Hepatocyte (in vitro differentiated cells): Measurements from ENCODE around the gene SATB2. TPM values are rescaled to one million over a fixed set of nuclear protein-coding genes. Genes with fewer than 3 reads are reported as not detected.

Experiments used
- DNase-seq: peaks from one replicate; pipeline ENCODE4 v3.0.0-alpha.2; 2016; ENCODE audit warnings: low spot score
- H2AFZ ChIP-seq: fragments of 200-600 bp; sonication (generic); 2 replicates; pipeline ENCODE4 v1.6.0; 2016; ENCODE audit warnings: antibody characterized with exemption, mild to moderate bottlenecking
- H3K27ac ChIP-seq: fragments of 200-600 bp; sonication (generic); 2 replicates; pipeline ENCODE4 v1.5.1; 2016; ENCODE audit warnings: mild to moderate bottlenecking
- H3K27me3 ChIP-seq: fragments of 200-600 bp; sonication (generic); 2 replicates; pipeline ENCODE4 v1.6.1; 2016
- H3K36me3 ChIP-seq: fragments of 200-600 bp; sonication (generic); replicated peaks from 2 replicates; pipeline ENCODE4 v1.5.1; 2016; ENCODE audit warnings: low read depth; ENCODE audit not compliant: insufficient read depth
- H3K4me1 ChIP-seq: fragments of 200-600 bp; sonication (generic); 2 replicates; pipeline ENCODE4 v1.5.1; 2016; ENCODE audit warnings: mild to moderate bottlenecking, moderate library complexity; ENCODE audit not compliant: insufficient read depth
- H3K4me2 ChIP-seq: fragments of 200-600 bp; sonication (generic); 2 replicates; pipeline ENCODE4 v1.6.0; 2016
- H3K4me3 ChIP-seq: fragments of 200-600 bp; sonication (generic); 2 replicates; pipeline ENCODE4 v1.5.1; 2016; ENCODE audit warnings: mild to moderate bottlenecking
- H3K79me2 ChIP-seq: fragments of 200-600 bp; sonication (generic); 2 replicates; pipeline ENCODE4 v1.6.0; 2017; ENCODE audit warnings: mild to moderate bottlenecking
- H3K9me2 ChIP-seq: fragments of 200-600 bp; sonication (generic); replicated peaks from 2 replicates; pipeline ENCODE4 v1.6.0; 2017; ENCODE audit warnings: mild to moderate bottlenecking; ENCODE audit not compliant: insufficient read depth
- H3K9me3 ChIP-seq: fragments of 200-600 bp; sonication (generic); 2 replicates; pipeline ENCODE4 v1.5.1; 2016; ENCODE audit warnings: low read depth, mild to moderate bottlenecking
- H4K20me1 ChIP-seq: fragments of 200-600 bp; sonication (generic); 2 replicates; pipeline ENCODE4 v1.6.0; 2016; ENCODE audit warnings: mild to moderate bottlenecking; ENCODE audit not compliant: insufficient read depth, poor library complexity, severe bottlenecking
- EZH2 ChIP-seq: fragments of 200-600 bp; sonication (generic); IDR thresholded peaks from 2 replicates; pipeline ENCODE4 v1.6.1; 2016; ENCODE audit warnings: antibody characterized with exemption, mild to moderate bottlenecking, borderline replicate concordance
- EZH2phosphoT487 ChIP-seq: fragments of 200-600 bp; sonication (generic); IDR thresholded peaks from one replicate; pipeline ENCODE4 v1.6.1; 2018; ENCODE audit warnings: antibody characterized with exemption, mild to moderate bottlenecking, low read depth, moderate library complexity; ENCODE audit not compliant: unreplicated experiment, severe bottlenecking
- WGBS: methylation state at CpG from one replicate; pipeline ENCODE4 v1.1.6; 2016; ENCODE audit warnings: low lambda C conversion rate; ENCODE audit errors: missing lambda C conversion rate; 5-methylcytosine and 5-hydroxymethylcytosine counted together
- polyA plus RNA-seq: library from polyadenylated mRNA; unstranded; fragments of >200 nt; fragmentation: Nextera tagmentation; extraction: Ambion mirVana; gene quantifications from 2 replicates; pipeline ENCODE4 v1.2.1, GENCODE V29; 2016
- total RNA-seq: library from RNA; depleted of rRNA; stranded (reverse); fragments of >200 nt; gene quantifications from 2 replicates; pipeline ENCODE4 v1.2.3, GENCODE V29; 2014
- TF ChIP-seq, protein P1 (sequence below): fragments of 200-600 bp; sonication (generic); IDR thresholded peaks from 2 replicates; pipeline ENCODE4 v1.5.1; 2016; ENCODE audit warnings: antibody characterized with exemption, mild to moderate bottlenecking; ENCODE audit not compliant: poor library complexity

SATB2 gene
- total and polyA plus RNA-seq, 2 experiments from 2014 or later: 1.9 to 8.7 TPM

DNA sequence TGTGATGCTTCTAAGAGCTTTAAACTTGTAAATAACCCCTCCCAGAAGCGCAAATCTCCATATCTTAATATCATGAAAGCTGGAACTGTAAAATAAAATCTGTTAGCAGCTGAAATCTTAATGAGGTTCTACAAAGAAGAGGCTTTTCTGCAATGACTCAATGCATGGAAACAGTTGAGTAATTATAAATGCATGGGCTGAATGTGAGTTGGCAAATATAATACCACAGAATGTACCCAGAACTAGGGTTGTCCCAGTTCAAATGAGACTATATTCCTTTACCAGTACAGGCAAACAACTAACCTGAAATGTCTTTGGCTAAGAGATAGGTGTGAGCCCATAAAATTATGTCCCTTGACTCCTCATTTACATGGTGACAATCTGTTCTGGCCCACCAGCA, 52.9 kb downstream of the SATB2 start:
- H3K4me1 ChIP-seq: no peaks in the 10 kb centered on the region
- no peak overlapping the region for H3K27ac ChIP-seq
- 92% methylated on average over 1 of the region's 1 CpG for WGBS
- H3K36me3 ChIP-seq: no peaks in the 10 kb centered on the region
- TF ChIP-seq, protein P1, sequence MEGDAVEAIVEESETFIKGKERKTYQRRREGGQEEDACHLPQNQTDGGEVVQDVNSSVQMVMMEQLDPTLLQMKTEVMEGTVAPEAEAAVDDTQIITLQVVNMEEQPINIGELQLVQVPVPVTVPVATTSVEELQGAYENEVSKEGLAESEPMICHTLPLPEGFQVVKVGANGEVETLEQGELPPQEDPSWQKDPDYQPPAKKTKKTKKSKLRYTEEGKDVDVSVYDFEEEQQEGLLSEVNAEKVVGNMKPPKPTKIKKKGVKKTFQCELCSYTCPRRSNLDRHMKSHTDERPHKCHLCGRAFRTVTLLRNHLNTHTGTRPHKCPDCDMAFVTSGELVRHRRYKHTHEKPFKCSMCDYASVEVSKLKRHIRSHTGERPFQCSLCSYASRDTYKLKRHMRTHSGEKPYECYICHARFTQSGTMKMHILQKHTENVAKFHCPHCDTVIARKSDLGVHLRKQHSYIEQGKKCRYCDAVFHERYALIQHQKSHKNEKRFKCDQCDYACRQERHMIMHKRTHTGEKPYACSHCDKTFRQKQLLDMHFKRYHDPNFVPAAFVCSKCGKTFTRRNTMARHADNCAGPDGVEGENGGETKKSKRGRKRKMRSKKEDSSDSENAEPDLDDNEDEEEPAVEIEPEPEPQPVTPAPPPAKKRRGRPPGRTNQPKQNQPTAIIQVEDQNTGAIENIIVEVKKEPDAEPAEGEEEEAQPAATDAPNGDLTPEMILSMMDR: no peak
- TF ChIP-seq EZH2 (no peak), EZH2phosphoT487 (no peak)
- no peaks in the 10 kb centered on the region for H4K20me1 ChIP-seq
- H3K4me3 ChIP-seq: no peak overlapping the region
- H3K9me3 ChIP-seq: no peaks in the 10 kb centered on the region
- no peak overlapping the region for H3K4me2 ChIP-seq
- H2AFZ ChIP-seq: no peak overlapping the region
- no peaks in the 10 kb centered on the region for H3K9me2 ChIP-seq
- no peaks in the 10 kb centered on the region for H3K27me3 ChIP-seq
- no peaks in the 10 kb centered on the region for H3K79me2 ChIP-seq
- DNase-seq: no peak

DNA sequence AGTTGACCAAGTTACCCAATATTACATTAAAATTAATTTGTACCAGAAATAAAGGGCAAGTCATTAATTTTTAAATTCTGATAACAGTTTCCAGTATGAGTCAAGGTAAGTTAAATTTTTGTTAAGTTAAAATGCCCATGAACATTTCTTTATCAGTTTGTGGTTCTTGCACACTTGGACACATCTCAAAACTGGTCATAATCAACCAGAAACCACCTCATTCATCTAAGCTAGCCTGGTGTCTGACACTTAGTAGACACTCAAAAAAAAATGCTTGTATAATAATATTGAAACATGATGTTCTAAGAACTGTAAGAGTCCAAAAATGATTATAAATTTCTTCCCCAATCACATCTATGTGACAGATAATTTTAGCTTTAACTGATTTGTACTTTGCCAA, 62.4 kb downstream of the SATB2 start:
- no peak overlapping the region for H3K4me3 ChIP-seq
- no peaks in the 10 kb centered on the region for H3K9me3 ChIP-seq
- H3K36me3 ChIP-seq: no peaks in the 10 kb centered on the region
- DNase-seq: no peak
- no peaks in the 10 kb centered on the region for H3K79me2 ChIP-seq
- no peaks in the 10 kb centered on the region for H3K4me1 ChIP-seq
- H3K4me2 ChIP-seq: no peak overlapping the region
- no peaks in the 10 kb centered on the region for H3K27me3 ChIP-seq
- H3K27ac ChIP-seq: no peak overlapping the region
- no peaks in the 10 kb centered on the region for H4K20me1 ChIP-seq
- no peaks in the 10 kb centered on the region for H3K9me2 ChIP-seq
- TF ChIP-seq EZH2: no peak
- TF ChIP-seq, protein P1: no peak
- no peak for TF ChIP-seq EZH2phosphoT487
- H2AFZ ChIP-seq: no peak overlapping the region

DNA sequence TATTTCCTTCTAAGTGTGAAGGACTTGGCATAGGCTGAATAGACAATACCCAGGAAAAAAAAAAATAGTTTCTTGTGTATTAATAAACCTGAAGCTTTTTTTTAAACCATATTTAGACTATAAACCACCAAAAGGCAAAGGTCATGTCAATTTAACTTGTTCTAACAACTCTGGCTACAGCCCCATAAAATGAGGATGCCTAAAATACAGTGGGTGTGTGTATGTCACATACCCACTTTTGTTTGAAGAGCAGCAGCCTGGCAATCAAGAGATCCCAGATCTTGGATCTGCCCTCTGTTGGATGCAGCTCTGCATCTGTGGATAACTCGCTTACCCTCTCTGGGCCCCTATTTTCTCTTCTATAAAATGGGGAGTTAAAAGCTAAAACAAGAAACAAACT, 65.4 kb downstream of the SATB2 start:
- Histone ChIP-seq H3K4me1 (no peaks in the 10 kb centered on the region), H3K27ac (no peak overlapping the region), H3K36me3 (no peaks in the 10 kb centered on the region), H4K20me1 (no peaks in the 10 kb centered on the region), H3K9me2 (no peaks in the 10 kb centered on the region), H2AFZ (no peak overlapping the region), H3K9me3 (no peaks in the 10 kb centered on the region), H3K27me3 (no peaks in the 10 kb centered on the region), H3K4me3 (no peak overlapping the region), H3K79me2 (no peaks in the 10 kb centered on the region), H3K4me2 (no peak overlapping the region)
- 91% methylated on average over 1 of the region's 1 CpG for WGBS
- TF ChIP-seq EZH2phosphoT487: no peak
- TF ChIP-seq, protein P1: no peak
- TF ChIP-seq EZH2: no peak
- no peak for DNase-seq

DNA sequence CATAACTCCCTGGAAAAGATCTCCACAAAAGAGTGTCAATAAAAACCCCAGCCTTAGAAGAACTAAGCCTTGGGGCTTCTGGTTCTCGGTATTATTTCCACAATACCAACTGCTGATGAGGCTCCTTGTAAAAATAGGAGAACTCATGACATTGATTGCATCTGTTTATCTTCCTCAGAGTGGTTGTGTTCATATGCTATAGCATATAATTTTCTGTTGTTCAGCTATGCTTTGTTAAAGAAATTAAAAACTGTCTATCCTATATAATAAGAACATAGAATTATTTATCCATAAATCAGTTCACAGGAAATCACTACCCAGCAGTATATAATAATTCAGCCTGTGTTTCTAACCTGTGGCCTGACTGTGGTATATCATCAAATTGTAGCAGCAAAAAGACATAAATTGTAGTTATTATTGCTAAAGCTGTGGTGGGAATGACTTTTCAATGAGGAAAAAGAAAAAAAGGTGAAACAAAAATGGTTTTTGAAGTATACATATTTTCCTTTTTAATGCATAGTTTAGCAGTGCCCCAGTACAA, 68.9 kb downstream of the SATB2 start:
- 52% methylated on average over 1 of the region's 1 CpG for WGBS

More for the DNA sequence above, 68.9 kb downstream of the SATB2 start:
- no peaks in the 10 kb centered on the region for H3K9me3 ChIP-seq
- H3K27ac ChIP-seq: no peak overlapping the region
- H2AFZ ChIP-seq: no peak overlapping the region
- H4K20me1 ChIP-seq: no peaks in the 10 kb centered on the region
- H3K36me3 ChIP-seq: no peaks in the 10 kb centered on the region
- no peak for DNase-seq
- H3K4me1 ChIP-seq: no peaks in the 10 kb centered on the region
- no peak for TF ChIP-seq EZH2
- TF ChIP-seq, protein P1: no peak
- TF ChIP-seq EZH2phosphoT487: no peak
- H3K4me3 ChIP-seq: no peak overlapping the region
- H3K9me2 ChIP-seq: no peaks in the 10 kb centered on the region
- no peaks in the 10 kb centered on the region for H3K27me3 ChIP-seq
- H3K79me2 ChIP-seq: no peaks in the 10 kb centered on the region
- no peak overlapping the region for H3K4me2 ChIP-seq
